Superior temporal gyrus (tissue), 1 donor: Measurements from ENCODE around the gene RNASE2.
"Not testable (repeated sequence)": the region's sequence is repeated elsewhere in the genome, so short reads cannot be mapped to it uniquely, and the experiment has no call there.

ENCODE experiments used
- DNase-seq: peaks from one replicate; pipeline ENCODE4 v3.0.0-alpha.2; 2016; ENCODE audit errors: extremely low spot score

RNASE2 gene

GRCh38 chr14:20982646-20983369, 27.5 kb downstream of the RNASE2 start:
- no peak for DNase-seq

GRCh38 chr14:20985650-20986049, 30.4 kb downstream of the RNASE2 start:
- not testable (repeated sequence) for DNase-seq

- DNase-seq = peak; percentile 12
These were observed 31.5 kb downstream of the RNASE2 start for GRCh38 chr14:20986811-20987210.

- DNase-seq = peak; percentile 17
These were observed 33.6 kb downstream of the RNASE2 start for GRCh38 chr14:20988717-20989470.

GRCh38 chr14:20989471-20989786, 34.1 kb downstream of the RNASE2 start:
- DNase-seq = no peak

- DNase-seq = peak; percentile 97
These were observed 34.7 kb downstream of the RNASE2 start, which contains the start of gene METTL17 for GRCh38 chr14:20989787-20990600. METTL17 (plus strand) TSS chr14:20989980; CDS start chr14:20990003, 23 bp downstream.

- no peak for DNase-seq
These were observed 41.2 kb downstream of the RNASE2 start for GRCh38 chr14:20996521-20996920.

GRCh38 chr14:20997115-20997514, 41.8 kb downstream of the RNASE2 start:
- DNase-seq = no peak

- no peak for DNase-seq
These were observed 42.3 kb downstream of the RNASE2 start for GRCh38 chr14:20997564-20997963.

GRCh38 chr14:20998139-20998538, 42.9 kb downstream of the RNASE2 start:
- no peak for DNase-seq

GRCh38 chr14:20998674-20999366, 43.5 kb downstream of the RNASE2 start, which contains the start of gene SLC39A2:
SLC39A2 (plus strand) TSS chr14:20999293; CDS start chr14:20999447, 154 bp downstream.
- no peak for DNase-seq

- no peak for DNase-seq
These were observed 44.3 kb downstream of the RNASE2 start for GRCh38 chr14:20999591-20999990.

- no peak for DNase-seq
These were observed 45.9 kb downstream of the RNASE2 start for GRCh38 chr14:21001218-21001617.

GRCh38 chr14:21003788-21004346, 48.6 kb downstream of the RNASE2 start:
- DNase-seq = no peak
